Measurements from ENCODE around the gene NDUFA11.

The NDUFA11 gene

GRCh38 chr19:5949792-5950305 is 46.3 kb upstream of the NDUFA11 start:
- no peak for DNase-seq
- no peaks in the 10 kb centered on the region for H3K9me3 ChIP-seq (ENCODE audit: severe bottlenecking)
- no peak overlapping the region for H3K27ac ChIP-seq

GRCh38 chr19:5948752-5949564 is 45.4 kb upstream of the NDUFA11 start:
- Histone ChIP-seq H3K27ac (no peak overlapping the region), H3K27me3 (ENCODE audit: insufficient read depth, low read depth, severe bottlenecking) (no peaks in the 10 kb centered on the region), H3K36me3 (peaks cover 37% of the 10 kb centered on the region), H3K4me3 (ENCODE audit: low read depth, low read length) (no peak overlapping the region), H3K9me3 (ENCODE audit: severe bottlenecking) (no peaks in the 10 kb centered on the region)
- TF ChIP-seq CTCF (IDR thresholded peaks at IDR 0.05; ENCODE audit: low read depth, low read length): no peak
- DNase-seq: no peak

More at GRCh38 chr19:5949792-5950305, 46.3 kb upstream of the NDUFA11 start:
- Histone ChIP-seq H3K27me3 (ENCODE audit: insufficient read depth, low read depth, severe bottlenecking) (no peaks in the 10 kb centered on the region), H3K36me3 (peaks cover 35% of the 10 kb centered on the region), H3K4me3 (ENCODE audit: low read depth, low read length) (no peak overlapping the region)
- no peak for TF ChIP-seq CTCF (IDR thresholded peaks at IDR 0.05; ENCODE audit: low read depth, low read length)

- no peak overlapping the region for H3K27ac ChIP-seq
- DNase-seq: no peak
- H3K9me3 ChIP-seq (ENCODE audit: severe bottlenecking): no peaks in the 10 kb centered on the region
- H3K4me3 ChIP-seq (ENCODE audit: low read depth, low read length): no peak overlapping the region
- no peak for TF ChIP-seq CTCF (IDR thresholded peaks at IDR 0.05; ENCODE audit: low read depth, low read length)
- H3K36me3 ChIP-seq: peaks cover 42% of the 10 kb centered on the region
- H3K27me3 ChIP-seq (ENCODE audit: insufficient read depth, low read depth, severe bottlenecking): no peaks in the 10 kb centered on the region
Observed at GRCh38 chr19:5947435-5947834, 43.8 kb upstream of the NDUFA11 start.

- peaks cover 47% of the 10 kb centered on the region for H3K36me3 ChIP-seq
- DNase-seq: no peak
- no peak overlapping the region for H3K27ac ChIP-seq
- TF ChIP-seq CTCF (IDR thresholded peaks at IDR 0.05; ENCODE audit: low read depth, low read length): no peak
- no peaks in the 10 kb centered on the region for H3K9me3 ChIP-seq (ENCODE audit: severe bottlenecking)
- no peak overlapping the region for H3K4me3 ChIP-seq (ENCODE audit: low read depth, low read length)
- no peaks in the 10 kb centered on the region for H3K27me3 ChIP-seq (ENCODE audit: insufficient read depth, low read depth, severe bottlenecking)
Observed at GRCh38 chr19:5943623-5944022, 40.0 kb upstream of the NDUFA11 start.

- DNase-seq: no peak
- Histone ChIP-seq H3K4me3 (ENCODE audit: low read depth, low read length) (no peak overlapping the region), H3K36me3 (peaks cover 49% of the 10 kb centered on the region), H3K9me3 (ENCODE audit: severe bottlenecking) (no peaks in the 10 kb centered on the region), H3K27me3 (ENCODE audit: insufficient read depth, low read depth, severe bottlenecking) (no peaks in the 10 kb centered on the region), H3K27ac (no peak overlapping the region)
- TF ChIP-seq CTCF (IDR thresholded peaks at IDR 0.05; ENCODE audit: low read depth, low read length): no peak
Observed at GRCh38 chr19:5943045-5943444, 39.5 kb upstream of the NDUFA11 start.
